Stomach (tissue), 9 donors: Measurements from ENCODE around the gene PTCSC3. TPM values are rescaled to one million over a fixed set of nuclear protein-coding genes. Genes with fewer than 3 reads are reported as not detected.

ENCODE experiments used
- DNase-seq, 2 donors: peaks; one replicate each; pipeline versions ENCODE4 v3.0.0 to v3.0.0-alpha.2; 2013 to 2019
- H3K27ac ChIP-seq, 5 donors: fragments of 200-600 bp in 4 of 5; sonication (generic) in 4 of 5; one replicate each; pipeline ENCODE4 v1.5.1; 2013 to 2019; ENCODE audit warnings: mild to moderate bottlenecking in 1 of 5, moderate library complexity in 1 of 5
- H3K27me3 ChIP-seq, 3 donors: fragments of 200-600 bp; sonication (generic); one replicate each; pipeline ENCODE4 v1.5.1; 2017 to 2019; ENCODE audit warnings: mixed run types in 1 of 3
- H3K36me3 ChIP-seq, 4 donors: fragments of 200-600 bp; sonication (generic); 1 replicate in 3 of 4; 2 replicates in 1 of 4; pipeline ENCODE4 v1.5.1; 2016 to 2019
- H3K4me1 ChIP-seq, 4 donors: fragments of 200-600 bp; sonication (generic); one replicate each; pipeline ENCODE4 v1.5.1; 2016 to 2019
- H3K4me3 ChIP-seq, 4 donors: fragments of 200-600 bp; sonication (generic) in 3 of 4; one replicate each; pipeline ENCODE4 v1.5.1; 2016 to 2019; ENCODE audit warnings: mild to moderate bottlenecking in 1 of 4
- H3K9me3 ChIP-seq, 4 donors: fragments of 200-600 bp; sonication (generic); one replicate each; pipeline ENCODE4 v1.5.1; 2016 to 2019
- EP300 ChIP-seq: sonication (generic); formaldehyde crosslinking; IDR thresholded peaks from one replicate; pipeline ENCODE4 v1.6.1; 2017; ENCODE audit warnings: antibody characterized with exemption
- POLR2A ChIP-seq, 4 donors: fragments of 450-650 bp; IDR thresholded peaks; one replicate each; pipeline ENCODE4 v1.6.1; 2016; ENCODE audit warnings: antibody characterized with exemption in 4 of 4, control low read depth in 2 of 4, mild to moderate bottlenecking in 1 of 4, moderate library complexity in 1 of 4
- POLR2AphosphoS5 ChIP-seq, 3 donors: sonication (generic); formaldehyde crosslinking; IDR thresholded peaks; one replicate each; pipeline ENCODE4 v1.6.1; 2016; ENCODE audit warnings: antibody characterized with exemption in 3 of 3
- WGBS, 5 donors: extraction: QIAGEN DNeasy Blood & Tissue Kit in 3 of 5; methylation state at CpG; one replicate each; pipeline versions ENCODE4 v1.1.5 to v1.1.7; 2013 to 2018; 5-methylcytosine and 5-hydroxymethylcytosine counted together
- intact Hi-C: fragments of 100-400 bp; cut with DNase I; formaldehyde crosslinking; loops from one replicate; pipeline ENCODE4 v1.15.1; 2023; ENCODE audit warnings: low total_unique reads
- polyA plus RNA-seq, 3 donors: library from polyadenylated mRNA; stranded (reverse); fragments of 200-250 nt; gene quantifications; one replicate each; pipeline ENCODE4 v1.2.3, GENCODE V29; 2013
- total RNA-seq, 5 donors: library from RNA; depleted of rRNA; stranded (reverse); fragments of >200 nt; gene quantifications; one replicate each; pipeline versions ENCODE4 v1.1.0 to v1.2.3, GENCODE V29; 2014 to 2016
- TF ChIP-seq, protein P1 (sequence below), 7 experiments: fragments of 450-650 bp in 4 of 7; fragments of 200-600 bp in 3 of 7; sonication (generic) in 3 of 7; IDR thresholded peaks; one replicate each; pipeline ENCODE4 v1.5.1; 2016 to 2019; ENCODE audit warnings: antibody characterized with exemption in 7 of 7, control low read depth in 2 of 7, mild to moderate bottlenecking in 1 of 7
- donor health status: healthy with polysubstance abuse.
- donor health status: Bipolar disorder and iron deficiency.
- donor health status: healthy.

Gene PTCSC3
- total and polyA plus RNA-seq, 8 donors: 0.65 TPM; not detected in 7

DNA sequence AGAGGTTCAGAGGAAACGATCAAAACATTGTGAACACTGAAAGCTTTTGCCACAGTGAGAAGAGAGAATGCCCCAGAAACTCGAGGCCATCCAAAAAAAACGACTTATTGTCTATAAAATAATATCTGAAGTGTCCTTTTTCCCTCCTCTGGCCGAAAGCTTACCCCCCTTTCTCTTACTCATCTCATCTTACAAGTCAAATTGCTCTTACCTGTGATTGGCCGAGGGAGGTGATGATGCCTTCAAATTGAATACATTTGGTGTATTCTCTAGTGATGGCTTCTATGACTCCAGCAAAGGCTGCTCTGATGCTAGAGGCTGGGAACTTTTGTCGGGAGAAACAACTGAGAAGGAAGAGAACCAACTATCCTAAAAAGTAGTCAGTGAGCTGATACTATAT lies 90.7 kb downstream of the PTCSC3 start:
- no peak overlapping the region for H3K4me3 ChIP-seq
- intact Hi-C loops: no loop called here
- peaks cover 0 to 3% (median 0%) of the 10 kb centered on the region in 4 donors for H3K4me1 ChIP-seq
- H3K36me3 ChIP-seq: no peaks in the 10 kb centered on the region
- no peaks in the 10 kb centered on the region for H3K27me3 ChIP-seq
- no peak for DNase-seq
- TF ChIP-seq, protein P1, sequence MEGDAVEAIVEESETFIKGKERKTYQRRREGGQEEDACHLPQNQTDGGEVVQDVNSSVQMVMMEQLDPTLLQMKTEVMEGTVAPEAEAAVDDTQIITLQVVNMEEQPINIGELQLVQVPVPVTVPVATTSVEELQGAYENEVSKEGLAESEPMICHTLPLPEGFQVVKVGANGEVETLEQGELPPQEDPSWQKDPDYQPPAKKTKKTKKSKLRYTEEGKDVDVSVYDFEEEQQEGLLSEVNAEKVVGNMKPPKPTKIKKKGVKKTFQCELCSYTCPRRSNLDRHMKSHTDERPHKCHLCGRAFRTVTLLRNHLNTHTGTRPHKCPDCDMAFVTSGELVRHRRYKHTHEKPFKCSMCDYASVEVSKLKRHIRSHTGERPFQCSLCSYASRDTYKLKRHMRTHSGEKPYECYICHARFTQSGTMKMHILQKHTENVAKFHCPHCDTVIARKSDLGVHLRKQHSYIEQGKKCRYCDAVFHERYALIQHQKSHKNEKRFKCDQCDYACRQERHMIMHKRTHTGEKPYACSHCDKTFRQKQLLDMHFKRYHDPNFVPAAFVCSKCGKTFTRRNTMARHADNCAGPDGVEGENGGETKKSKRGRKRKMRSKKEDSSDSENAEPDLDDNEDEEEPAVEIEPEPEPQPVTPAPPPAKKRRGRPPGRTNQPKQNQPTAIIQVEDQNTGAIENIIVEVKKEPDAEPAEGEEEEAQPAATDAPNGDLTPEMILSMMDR (IDR thresholded peaks at IDR 0.05): no peak
- TF ChIP-seq POLR2AphosphoS5 (IDR thresholded peaks at IDR 0.05): no peak
- no peak for TF ChIP-seq EP300
- TF ChIP-seq POLR2A (IDR thresholded peaks at IDR 0.05): no peak
- H3K9me3 ChIP-seq: no peaks in the 10 kb centered on the region
- 57 to 68% (median 61%) methylated on average over 6 of the region's 6 CpGs for WGBS, 5 donors
- no peak overlapping the region for H3K27ac ChIP-seq

Other genes with a start within 250 kb of the PTCSC3 start
- 10 to 100 TPM; 13.0 to 42.0 (median 29.5) TPM for gene MBIP, start 143.9 kb upstream of the PTCSC3 start, total RNA-seq
- gene MBIP, start 143.9 kb upstream of the PTCSC3 start, polyA plus RNA-seq: 10 to 100 TPM; 50.5 to 57.4 (median 51.1) TPM